HG03378 (cell line): ENCODE results near the gene OGFR.

Source experiments
- ATAC-seq: cut with Tn5 transposase; IDR thresholded peaks from one replicate; pipeline ENCODE4 v1.9.1; 2021; ENCODE audit warnings: mild to moderate bottlenecking, moderate library complexity; ENCODE audit not compliant: unreplicated experiment

Gene OGFR, protein sequence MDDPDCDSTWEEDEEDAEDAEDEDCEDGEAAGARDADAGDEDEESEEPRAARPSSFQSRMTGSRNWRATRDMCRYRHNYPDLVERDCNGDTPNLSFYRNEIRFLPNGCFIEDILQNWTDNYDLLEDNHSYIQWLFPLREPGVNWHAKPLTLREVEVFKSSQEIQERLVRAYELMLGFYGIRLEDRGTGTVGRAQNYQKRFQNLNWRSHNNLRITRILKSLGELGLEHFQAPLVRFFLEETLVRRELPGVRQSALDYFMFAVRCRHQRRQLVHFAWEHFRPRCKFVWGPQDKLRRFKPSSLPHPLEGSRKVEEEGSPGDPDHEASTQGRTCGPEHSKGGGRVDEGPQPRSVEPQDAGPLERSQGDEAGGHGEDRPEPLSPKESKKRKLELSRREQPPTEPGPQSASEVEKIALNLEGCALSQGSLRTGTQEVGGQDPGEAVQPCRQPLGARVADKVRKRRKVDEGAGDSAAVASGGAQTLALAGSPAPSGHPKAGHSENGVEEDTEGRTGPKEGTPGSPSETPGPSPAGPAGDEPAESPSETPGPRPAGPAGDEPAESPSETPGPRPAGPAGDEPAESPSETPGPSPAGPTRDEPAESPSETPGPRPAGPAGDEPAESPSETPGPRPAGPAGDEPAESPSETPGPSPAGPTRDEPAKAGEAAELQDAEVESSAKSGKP

DNA sequence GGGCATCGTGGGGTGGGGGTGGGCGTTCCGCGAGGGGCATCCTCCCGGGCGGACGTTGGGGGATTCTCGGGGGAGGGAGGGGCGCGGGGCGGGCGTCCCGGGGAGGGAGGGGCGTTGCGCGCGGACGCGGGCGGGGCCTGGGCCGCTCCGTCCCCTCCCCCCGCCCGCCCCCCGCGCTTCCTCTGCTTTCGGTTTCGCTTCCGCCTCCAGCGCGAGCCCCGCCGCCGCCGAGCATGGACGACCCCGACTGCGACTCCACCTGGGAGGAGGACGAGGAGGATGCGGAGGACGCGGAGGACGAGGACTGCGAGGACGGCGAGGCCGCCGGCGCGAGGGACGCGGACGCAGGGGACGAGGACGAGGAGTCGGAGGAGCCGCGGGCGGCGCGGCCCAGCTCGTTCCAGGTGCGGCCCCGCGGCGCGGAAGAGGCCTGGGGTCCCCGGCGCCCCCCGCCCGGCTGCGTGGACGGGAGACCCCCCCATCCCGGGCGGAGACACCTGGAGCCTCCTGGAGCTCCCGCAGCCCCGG, at the start of gene OGFR:
TSS of gene OGFR (plus strand) at position 209 of the 528 bp plus-strand sequence. CDS start at position 234, 25 bp downstream.
- no peak for ATAC-seq

DNA sequence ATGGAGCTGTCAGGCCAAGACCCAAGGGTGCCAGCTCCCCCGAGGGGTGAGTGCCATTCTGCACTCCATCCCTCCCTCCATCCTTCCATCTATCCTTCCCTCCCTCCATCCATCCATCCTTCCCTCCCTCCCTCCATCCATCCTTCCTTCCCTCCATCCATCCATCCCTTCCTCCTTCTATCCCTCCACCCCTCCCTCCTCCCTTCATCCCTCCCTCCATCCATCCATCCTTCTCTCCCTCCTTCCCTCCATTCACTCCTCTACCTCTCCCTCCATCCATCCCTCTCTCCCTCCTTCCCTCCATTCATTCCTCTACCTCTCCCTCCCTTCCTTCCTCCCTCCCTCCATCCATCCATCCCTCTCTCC, 49.7 kb upstream of the OGFR start:
- no peak for ATAC-seq

DNA sequence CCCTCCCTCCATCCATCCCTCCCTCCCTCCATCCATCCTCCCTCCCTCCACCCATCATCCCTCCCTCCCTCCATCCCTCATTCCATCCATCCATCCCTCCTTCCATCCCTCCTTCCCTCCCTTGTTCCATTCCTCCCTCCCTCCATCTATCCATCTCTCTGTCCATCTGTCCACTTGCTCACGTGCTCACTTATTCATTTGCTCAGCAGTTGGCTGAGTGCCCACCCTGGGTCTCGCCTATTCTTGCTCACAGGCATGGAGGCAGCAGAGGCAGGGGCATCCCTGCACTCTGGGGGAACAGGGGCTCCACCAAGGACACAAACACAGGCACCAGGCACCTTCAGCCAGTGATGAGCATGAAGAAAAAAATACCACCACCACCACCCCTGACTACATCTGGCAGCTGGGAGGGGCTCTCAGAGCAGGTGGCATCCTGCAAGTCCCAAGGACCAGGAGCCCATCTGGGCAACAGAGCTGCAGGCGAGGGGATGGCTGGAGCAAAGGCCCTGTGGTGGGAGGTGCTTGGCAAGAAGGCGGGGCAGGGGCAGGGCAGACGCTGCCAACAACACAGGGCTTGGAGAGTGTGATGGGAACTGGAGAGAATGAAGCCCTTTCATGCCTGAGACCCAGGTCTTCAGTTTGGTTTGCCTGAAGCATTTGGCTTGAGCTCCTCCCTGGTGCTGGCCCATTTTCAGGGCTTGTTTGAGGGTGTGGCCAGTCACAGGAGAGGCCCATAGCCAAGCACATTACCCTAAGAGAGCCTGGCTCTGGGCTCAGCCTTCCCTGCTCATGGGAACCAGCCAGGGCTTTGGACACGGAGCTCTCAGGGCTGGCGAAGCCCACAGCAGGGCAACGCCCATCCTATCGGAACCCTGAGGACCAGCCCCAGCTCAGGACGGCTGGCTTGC, 48.6 kb upstream of the OGFR start:
- ATAC-seq = no peak

DNA sequence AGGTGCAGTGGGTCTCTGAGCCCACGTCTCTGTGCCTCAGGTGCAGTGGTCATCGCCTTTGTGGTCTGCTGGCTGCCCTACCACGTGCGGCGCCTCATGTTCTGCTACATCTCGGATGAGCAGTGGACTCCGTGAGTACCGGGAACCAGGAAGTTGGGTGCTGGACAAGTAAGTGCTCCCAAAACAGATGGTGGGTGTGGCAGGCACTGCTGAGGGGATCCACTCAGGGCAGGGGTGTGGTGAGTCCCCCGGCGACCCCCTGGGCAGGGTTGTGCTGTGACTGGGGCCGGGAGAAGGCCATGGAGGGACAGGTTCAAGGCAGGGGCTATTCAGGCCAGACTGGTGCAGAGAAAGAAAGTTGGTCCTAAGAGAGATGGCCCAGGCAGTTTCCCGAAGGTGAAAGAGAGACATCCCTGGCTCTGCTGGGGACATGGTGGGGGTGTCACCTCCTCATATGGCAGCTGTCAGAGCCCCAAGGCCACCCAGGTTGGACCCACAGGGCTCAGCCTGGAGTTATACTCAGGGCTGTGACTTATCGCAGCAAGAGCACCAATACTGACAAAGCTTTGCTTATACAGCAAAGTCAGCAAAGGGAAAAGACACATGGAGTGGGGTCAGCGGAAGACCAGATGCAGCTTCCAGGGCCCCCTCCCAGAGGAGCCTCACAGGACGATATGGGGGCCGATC, 46.3 kb upstream of the OGFR start:
- ATAC-seq = no peak

DNA sequence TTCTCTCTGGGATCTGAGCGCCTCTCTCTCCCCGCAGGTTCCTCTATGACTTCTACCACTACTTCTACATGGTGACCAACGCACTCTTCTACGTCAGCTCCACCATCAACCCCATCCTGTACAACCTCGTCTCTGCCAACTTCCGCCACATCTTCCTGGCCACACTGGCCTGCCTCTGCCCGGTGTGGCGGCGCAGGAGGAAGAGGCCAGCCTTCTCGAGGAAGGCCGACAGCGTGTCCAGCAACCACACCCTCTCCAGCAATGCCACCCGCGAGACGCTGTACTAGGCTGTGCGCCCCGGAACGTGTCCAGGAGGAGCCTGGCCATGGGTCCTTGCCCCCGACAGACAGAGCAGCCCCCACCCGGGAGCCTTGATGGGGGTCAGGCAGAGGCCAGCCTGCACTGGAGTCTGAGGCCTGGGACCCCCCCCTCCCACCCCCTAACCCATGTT, 44.6 kb upstream of the OGFR start:
- no peak for ATAC-seq

DNA sequence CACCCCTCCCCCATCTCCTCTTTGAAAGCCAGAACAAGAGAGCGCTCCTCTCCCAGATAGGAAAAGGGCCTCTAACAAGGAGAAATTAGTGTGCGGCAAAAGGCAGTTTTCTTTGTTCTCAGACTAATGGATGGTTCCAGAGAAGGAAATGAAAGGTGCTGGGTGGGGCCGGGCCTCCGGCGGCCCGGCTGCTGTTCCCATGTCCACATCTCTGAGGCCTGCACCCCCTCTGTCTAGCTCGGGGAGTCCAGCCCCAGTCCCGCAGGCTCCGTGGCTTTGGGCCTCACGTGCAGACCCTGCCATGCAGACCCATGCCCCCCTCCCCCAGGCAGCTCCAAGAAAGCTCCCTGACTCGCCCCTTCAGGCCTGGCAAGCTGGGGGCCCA, 44.2 kb upstream of the OGFR start:
- no peak for ATAC-seq

DNA sequence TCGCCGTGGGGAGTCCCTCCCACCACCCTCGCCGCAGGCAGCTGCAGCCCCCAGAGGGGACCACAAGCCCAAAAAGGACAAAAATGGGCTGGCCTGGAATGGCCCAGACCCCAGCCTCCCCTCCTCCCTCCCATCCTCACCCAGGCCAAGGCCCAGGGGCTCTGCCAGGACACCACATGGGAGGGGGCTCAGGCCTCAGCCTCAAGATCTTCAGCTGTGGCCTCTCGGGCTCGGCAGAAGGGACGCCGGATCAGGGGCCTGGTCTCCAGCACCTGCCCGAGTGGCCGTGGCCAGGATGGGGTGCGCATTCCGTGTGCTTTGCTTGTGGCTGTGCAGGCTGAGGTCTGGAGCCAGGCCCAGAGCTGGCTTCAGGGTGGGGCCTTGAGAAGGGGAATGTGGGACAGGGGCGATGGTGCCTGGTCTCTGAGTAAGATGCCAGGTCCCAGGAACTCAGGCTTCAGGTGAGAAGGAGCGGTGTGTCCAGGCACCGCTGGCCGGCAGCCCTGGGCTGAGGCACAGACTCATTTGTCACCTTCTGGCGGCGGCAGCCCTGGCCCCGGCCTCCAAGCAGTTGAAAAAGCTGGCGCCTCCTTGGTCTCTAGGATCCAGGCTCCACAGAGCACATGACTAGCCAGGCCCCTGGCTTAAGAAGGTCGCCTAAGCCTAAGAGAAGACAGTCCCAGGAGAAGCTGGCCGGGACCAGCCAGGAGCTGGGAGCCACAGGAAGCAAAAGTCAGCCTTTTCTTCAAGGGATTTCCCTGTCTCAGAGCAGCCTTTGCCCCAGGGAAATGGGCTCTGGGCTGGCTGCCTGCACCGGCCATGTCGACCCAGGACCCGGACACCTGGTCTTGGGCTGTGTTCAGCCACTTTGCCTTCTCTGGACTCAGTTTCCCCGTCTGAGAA, 43.5 kb upstream of the OGFR start:
- ATAC-seq = no peak

DNA sequence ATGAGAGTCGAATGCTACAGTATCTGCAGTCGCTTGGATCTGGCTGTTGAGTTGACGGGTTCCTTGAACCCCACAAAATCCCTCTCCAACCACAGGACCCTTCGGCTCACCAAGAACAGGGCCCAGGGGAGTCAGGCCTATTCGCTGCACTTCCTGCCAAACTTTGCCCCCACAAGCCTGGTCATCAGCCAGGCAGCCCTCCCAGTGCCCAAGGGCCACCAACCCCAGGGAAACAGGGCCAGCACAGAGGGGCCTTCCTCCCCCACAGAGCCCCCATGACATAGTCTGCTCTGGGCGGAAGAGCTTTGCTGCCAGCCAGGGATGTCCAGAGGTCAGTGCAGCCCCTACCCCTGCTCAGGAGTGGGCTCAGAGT, 42.9 kb upstream of the OGFR start:
- no peak for ATAC-seq

DNA sequence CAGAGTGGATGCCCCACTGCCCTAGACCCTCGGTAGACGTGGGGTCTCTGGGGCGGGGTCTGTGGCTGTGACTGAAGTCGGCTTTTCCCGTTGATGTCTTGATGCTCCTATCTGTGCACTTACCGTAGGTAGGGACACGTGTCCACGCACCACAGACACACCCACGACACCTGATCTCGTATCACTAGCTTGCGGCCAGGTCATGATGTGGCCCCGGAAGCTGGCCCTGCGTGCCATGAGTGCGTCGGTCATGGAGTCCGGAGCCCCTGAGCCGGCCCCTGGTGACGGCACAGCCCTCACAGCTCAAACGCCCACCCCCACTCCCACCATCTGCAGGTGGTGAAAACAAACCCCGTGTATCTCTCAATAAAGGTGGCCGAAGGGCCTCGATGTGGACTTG, 42.3 kb upstream of the OGFR start:
- no peak for ATAC-seq

DNA sequence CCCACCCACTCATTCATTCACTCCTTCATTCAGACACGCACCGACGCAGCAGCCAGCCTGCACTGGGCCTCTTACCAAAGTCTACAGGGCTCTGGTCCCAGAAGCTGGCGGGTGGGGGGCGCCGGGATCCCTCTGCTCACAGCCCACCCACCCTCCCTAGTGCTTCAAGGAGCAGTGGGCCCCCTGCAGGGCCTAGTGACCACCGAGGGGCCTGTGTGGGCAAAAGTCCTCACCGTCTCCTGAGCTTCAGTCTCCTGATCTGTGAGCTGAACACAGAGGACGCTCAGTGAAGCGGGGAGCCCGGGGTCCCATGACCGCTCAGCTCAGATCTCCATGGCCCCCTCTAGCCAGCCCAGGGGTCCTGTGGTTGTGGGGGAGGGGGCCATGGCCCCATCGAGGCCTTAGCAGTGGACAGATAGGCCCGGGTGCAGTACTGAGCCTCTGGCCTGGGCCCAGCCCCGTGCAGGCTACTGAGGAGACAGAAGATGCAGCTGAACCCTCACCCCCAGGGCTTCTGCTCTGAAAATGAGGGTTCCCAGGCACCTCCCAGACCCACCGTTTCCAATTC, 41.8 kb upstream of the OGFR start:
- no peak for ATAC-seq

DNA sequence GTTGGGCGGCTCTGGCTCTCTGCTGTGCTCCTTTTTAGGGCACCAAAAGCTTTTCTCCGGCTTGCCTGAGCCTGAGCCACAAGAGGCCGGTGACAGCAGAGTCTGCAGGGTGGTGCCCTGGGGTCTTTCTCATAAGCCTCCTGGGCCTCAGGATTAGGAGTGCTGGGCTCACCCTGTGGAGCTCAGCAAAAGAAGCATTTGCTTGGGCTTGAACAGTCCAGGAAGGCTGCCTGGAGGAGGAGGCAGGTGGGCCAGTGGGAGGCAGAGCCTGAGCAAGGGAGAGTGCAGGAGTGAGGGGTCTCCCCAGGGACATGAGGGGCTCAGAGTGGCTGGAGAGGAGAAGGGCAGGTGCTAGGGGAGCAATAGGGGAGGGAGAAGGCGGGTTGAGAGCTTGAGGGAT, 41.2 kb upstream of the OGFR start:
- no peak for ATAC-seq

DNA sequence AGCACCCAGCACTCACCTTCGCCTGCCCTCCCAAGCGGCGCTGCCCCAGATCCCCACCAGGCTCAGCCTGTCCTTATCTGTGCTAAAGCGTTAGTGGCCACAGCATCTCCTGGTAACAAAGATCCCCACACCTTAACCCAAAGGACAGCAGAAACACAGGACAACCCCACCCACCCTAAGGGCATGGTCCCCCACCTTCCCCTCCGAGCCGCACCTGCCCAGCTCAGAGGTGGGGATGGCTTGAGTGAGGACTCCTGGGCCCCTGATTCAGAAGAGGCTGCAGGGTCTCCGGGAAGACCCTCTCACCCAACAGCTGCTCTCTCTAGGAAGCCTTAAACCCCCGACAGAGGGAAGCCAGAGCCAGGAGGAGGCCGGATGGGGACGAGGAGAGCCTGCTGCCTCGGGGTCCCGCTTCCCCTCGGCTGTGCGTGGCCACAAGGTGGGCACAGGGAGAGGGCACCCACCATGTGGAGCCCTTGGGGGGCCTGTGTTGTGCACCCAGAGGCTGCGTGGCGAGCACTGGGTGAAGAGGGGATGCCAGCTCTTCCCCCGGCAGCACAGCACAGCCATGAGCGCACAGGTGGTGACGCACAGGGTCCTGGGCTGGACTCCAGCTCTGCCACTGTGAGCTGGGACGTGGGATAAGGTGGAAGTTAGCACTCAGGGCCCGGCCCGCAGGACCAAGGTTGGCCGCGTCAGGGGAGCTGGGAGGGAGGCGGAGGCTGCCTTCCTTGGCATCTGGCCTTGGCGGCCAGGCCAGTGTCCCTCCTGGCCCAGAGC, 40.3 kb upstream of the OGFR start:
- no peak for ATAC-seq

DNA sequence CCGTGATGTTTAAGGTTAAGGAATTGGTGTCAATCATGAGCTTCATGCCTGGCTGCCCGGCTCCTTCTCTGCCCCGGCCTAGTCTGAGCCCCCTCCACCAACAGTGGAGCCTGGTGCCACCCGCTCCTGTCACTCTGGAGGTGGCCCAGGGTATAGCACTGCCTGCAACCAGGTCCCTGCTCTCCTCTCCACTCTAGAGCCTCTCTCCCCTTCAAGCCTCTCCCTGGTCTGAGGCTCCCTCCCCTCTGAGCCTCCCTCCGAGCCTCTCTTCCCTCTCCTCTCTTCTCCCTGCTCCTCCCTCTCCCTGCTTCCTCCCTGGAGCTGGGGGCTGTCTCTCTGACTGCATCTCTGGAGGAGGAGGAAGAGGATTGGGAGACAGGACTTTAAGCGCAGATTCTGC, 39.6 kb upstream of the OGFR start:
- no peak for ATAC-seq

DNA sequence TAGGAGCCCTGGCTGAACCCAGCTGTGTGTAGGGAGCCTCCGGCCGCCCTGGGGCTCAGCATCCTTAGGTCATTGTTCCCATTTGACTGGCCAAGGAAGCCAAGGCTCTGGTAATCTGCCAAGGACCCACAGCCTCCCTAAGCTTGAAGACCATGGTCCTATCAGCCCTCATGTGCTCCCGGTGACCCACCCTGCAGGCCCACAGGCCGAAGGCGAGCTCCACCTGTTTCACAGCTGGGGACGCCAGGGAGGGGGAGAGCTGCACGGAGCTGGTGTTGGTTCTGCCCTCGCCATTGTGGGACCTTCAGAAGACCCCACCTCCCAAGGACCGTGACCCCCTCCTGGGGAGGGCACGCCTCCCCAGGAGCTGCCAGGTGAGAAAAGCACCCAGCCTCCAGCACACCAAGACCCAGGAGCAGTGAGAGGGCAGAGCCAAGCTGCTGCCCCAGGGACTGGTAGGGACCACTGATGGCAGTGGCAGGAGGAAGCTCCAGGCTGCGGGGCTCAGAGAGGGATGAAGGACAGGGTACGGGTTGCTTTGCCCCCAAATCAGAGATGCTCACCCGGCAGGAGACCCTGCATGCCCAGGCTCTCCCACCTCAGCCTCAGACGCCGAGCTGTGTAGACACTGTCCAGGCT, 39.1 kb upstream of the OGFR start:
- ATAC-seq = no peak

DNA sequence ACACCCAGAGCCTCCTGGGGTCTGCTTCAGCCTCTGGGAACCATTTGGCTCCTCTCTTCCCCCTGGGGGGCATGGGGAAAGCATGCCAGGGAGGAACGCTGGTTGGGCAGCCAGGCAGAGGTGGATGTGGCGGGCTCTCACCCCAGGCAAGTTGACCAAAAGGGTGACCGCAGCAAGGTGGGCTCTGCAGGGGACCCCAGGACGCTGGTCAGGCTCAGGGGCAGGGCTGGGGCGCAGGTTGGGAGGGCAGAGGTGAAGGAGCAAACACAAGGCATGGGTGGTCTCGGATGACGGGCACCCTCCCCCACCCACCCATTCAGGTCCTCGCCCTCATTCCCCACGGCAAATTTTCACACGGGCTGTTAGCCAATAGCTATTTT, 38.6 kb upstream of the OGFR start:
- ATAC-seq = no peak

DNA sequence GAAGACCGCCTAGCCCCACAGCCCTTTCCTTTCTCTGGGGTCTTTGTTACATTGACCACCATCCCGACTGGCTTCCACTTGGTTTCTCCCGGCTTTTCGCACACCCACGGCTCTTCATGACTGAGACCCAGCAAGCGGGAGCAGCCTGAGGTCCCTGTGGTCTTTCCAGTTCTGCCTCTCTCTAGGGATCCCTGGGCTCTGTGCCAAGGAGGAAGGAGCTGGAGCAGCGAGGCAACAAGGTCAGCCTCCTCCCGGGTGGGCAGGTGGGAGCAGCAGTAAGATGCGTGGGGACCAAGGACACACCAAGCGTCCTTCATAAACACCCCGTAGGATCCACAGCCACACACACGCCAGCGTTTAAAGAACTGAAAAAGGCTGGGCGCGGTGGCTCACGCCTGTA, 37.9 kb upstream of the OGFR start:
- ATAC-seq = no peak

DNA sequence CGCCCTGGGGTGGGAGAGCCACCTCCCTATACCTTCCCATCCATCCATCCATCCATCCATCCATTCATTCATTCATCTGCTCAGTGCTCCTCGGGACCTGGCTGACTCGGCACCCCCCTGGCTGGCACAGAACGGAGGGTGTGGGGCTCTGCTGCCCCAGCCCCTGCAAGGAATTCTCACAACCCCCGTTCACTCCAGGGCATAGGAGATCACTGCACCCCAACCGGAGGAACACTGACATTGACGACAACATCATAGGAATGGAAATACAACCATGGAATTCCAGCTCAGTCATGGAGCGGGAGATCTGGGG, 36.4 kb upstream of the OGFR start:
- ATAC-seq = no peak

DNA sequence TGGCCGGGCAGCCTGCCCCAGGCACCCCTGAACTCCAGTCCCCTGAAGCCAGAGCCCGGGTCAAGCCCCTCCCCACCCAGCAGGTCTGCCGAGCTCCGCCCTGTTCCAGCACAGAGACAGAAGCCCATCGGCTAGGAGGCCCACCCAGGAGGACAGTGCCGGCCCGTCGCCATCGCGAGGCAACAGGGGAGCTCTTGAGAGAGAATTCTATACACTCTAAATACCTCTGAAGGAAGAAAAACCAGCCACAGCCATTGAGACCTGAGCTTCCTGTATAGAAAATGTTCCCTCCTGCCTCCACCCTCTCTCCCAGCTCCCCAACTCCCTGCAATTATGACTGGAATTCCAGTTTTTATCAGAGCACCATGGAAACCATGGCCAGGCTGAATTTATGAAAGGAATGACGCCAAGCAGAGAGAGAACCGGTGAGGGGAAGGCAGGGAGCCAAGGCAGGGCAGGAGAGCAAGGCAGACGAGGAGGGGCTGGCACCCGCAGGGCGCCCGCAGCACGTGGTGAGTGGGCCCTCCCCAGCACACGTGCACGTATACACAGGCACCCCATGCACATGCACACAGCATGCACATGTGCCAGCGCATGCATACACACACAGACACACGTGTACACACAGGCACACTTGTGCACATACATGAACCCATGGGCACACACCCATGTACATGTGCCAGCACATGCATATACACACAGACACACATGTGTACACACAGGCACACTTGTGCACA, 35.9 kb upstream of the OGFR start:
- no peak for ATAC-seq
